GM13977 (cell line): Measurements from ENCODE around the gene MEX3D.
A peak's percentile ranks its signal among the peaks of the same experiment; 100 is the strongest.

Experiments
- DNase-seq: peaks from one replicate; pipeline ENCODE4 v3.0.0; 2012; ENCODE audit warnings: low spot score
- in situ Hi-C: fragments of 300-500 bp; cut with MboI; formaldehyde crosslinking; loops from one replicate; pipeline ENCODE4 v1.12.0; 2022; ENCODE audit warnings: low sequenced_read_pairs, low pct_unique_long_range_greater_than_20kb, mixed read lengths, inconsistent platforms; ENCODE audit not compliant: unreplicated experiment
- TF ChIP-seq, protein P1 (sequence below): IDR thresholded peaks from 2 replicates; pipeline ENCODE4 v1.5.1; 2012; ENCODE audit warnings: mild to moderate bottlenecking, control low read depth; ENCODE audit not compliant: insufficient read depth; ENCODE audit errors: extremely low read depth, missing control alignments

The MEX3D gene

DNA sequence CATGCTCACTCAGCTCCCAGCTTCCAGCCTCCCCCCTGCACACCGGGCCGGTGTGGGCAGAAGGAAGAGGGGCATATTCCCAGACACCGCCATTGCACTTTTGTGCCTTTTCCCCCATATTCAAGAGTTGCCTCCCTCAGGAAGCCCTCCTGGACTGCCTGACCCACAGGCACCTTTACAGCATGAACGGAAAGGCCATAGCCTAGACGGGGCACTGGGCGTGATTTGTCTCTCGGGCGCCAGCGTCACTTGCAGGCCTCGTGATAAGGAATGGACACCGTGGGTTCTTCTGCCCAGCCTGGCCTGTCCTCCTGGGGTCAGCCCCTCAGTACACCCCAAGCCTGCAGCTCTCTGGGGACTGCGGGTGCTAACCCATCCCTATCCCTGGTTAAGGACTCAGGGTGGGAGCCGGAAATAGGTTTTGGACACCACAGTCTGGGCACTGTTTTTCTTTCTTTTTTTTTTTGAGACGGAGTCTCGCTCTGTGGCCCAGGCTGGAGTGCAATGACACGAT lies 38.1 kb upstream of the MEX3D start:
- in situ Hi-C loops = no loop called here

DNA sequence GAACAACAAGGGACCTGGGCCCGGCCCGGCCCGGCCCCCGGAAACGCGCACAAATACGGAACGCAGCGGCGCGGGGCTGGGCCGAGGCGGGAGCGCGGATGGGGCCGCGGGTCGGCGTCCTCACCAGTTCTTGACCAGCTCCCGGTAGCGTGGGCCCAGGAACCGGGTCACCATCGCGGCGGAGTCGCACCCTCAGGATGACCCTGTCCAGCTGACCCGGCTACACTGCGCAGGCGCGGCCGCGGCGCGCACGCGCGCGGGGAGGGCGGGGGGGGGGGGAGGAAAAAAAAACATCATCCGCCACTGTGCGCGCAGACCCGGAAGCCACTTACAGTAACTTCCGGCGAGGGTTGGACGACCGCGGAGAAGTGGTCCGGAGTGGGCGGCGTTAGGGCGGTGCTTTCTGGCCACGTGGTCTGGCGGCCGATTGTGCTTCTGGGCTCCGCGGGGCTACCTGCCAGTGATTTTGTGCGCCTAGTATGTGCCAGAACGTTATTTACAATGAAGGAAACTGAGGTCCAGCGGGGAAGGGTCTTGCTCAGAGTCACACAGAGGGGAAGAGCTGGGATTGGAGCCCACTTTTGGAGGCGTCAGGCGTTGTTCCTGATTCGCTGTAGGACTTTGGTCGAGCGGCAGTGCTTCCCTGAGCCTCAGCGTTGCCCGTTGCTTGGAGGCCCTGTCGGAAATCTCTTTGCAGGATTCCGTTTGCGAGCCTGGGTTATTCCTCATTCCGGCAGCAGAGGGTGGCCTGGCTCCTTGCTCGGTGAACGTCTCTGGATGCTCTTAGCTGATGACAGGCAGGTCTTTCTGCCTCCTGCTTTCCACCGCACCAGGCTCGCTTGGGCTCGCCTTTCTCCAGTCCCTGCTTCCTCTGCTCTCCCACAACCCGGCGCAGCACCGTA lies 37.4 kb upstream of the MEX3D start, which contains the start of gene UQCR11:
TSS of gene UQCR11 (minus strand) at position 227 of the 902 bp plus-strand sequence. CDS start at position 174, 53 bp downstream.
- in situ Hi-C loops = no loop called here
- peak; percentile 99 for DNase-seq
- TF ChIP-seq, protein P1, sequence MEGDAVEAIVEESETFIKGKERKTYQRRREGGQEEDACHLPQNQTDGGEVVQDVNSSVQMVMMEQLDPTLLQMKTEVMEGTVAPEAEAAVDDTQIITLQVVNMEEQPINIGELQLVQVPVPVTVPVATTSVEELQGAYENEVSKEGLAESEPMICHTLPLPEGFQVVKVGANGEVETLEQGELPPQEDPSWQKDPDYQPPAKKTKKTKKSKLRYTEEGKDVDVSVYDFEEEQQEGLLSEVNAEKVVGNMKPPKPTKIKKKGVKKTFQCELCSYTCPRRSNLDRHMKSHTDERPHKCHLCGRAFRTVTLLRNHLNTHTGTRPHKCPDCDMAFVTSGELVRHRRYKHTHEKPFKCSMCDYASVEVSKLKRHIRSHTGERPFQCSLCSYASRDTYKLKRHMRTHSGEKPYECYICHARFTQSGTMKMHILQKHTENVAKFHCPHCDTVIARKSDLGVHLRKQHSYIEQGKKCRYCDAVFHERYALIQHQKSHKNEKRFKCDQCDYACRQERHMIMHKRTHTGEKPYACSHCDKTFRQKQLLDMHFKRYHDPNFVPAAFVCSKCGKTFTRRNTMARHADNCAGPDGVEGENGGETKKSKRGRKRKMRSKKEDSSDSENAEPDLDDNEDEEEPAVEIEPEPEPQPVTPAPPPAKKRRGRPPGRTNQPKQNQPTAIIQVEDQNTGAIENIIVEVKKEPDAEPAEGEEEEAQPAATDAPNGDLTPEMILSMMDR = peak; percentile 52

More for the DNA sequence above, 38.1 kb upstream of the MEX3D start:
- TF ChIP-seq, protein P1 = no peak
- DNase-seq = no peak

DNA sequence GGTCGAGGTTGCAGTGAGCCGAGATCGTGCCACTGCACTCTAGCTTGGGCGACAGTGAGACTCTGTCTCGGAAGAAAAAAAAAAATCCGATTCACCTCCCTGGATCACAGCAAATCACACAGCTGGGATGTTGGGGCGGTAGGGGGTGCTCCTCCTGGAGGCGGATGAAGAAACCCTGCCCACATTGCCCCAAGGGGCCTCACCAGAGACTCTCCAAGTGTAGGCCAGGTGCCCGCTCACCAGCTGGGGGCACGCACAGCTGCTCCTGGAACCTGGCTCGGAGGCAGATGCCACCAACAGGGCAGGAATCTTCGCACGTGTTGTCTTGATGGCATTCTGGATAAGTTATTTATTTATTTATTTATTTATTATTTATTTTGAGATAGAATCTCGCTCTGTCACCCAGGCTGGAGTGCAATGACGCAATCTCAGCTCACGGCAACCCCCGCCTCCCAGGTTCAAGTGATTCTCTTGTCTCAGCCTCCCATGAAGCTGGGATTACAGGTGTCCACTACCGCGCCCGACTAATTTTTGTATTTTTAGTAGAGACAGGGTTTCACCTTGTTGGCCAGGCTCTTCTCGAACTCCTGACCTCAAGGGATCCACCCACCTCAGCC lies 34.1 kb upstream of the MEX3D start:
- TF ChIP-seq, protein P1 = no peak

DNA sequence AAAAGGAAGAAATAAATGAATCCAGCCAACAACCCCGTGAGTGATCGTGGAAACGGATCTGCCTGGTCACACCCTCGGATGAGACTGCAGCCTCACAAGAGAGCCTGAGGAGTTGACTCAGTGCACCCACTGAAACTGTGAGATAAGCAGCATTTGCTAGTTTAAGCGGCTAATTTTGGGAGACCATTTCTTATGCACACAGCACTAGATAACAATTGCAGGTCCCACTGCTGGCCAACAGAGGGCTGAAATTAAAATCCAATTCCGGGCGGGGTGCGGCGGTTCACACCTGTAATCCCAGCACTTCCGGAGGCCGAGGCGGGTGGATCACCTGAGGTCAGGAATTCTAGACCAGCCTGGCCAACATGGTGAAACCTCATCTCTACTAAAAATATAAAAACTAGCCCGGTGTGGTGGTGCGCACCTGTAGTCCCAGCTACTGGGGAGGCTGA lies 33.5 kb upstream of the MEX3D start:
- no peak for DNase-seq
- in situ Hi-C loops = no loop called here
- TF ChIP-seq, protein P1 = no peak

More for the DNA sequence above, 34.1 kb upstream of the MEX3D start:
- DNase-seq = no peak
- in situ Hi-C loops = no loop called here

DNA sequence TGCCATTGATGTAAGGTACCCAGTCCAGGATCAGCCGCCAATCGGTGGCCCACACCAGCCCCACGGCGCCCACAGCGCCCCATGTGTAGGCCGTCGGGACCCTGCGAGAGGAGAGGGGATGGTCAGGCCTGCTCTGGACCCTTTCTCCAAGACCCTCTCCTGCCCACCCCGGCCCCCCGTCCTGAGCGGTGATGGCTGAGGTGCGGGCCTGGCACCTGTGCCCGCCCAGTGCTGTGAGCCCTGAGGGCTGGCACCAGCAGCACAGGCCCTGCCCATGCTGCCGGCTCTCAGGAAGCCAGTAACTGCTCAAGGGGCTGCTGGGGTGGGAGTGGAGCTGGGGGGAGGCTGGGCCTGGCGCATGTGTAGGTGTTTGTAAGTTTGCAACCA lies 31.3 kb upstream of the MEX3D start:
- no peak for DNase-seq
- in situ Hi-C loops = no loop called here
- TF ChIP-seq, protein P1 = no peak

DNA sequence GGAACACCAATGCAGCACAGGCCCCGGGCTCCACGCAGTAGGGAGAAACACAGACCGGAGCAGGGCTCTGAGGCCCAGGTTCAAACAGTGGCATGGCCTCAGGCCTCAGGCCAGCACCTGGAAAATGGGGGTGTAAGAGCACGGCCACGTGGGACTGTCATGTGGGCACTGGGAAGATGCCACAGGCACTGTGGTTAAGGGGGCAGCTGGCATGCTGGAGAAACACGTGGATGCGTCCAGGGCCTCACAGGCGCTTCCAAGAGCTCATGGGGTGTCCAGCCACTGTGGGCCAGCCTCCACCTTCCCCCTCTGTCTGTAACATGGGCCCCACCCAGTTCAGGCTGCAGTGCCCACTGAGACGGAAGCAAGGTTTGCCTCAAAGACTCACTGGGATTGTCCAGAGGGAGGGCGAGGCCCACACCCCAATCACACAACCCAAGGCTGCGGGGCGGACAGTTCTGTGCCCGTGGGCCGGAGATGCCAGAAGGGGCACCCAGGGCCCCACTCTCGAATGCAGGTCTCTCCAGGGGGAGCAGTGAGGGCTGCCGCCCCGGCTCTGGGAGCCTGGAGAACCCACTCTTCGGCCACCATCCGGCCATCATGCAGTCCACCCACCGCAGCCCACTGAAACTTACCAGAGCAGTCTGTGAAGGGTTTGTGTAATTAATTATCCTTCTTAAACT lies 30.8 kb upstream of the MEX3D start:
- in situ Hi-C loops = no loop called here
- TF ChIP-seq, protein P1 = no peak
- no peak for DNase-seq
